SH-SY5Y (cell line): Measurements from ENCODE around the gene TARBP2.

Experiments used
- GATA2 ChIP-seq: IDR thresholded peaks from 2 replicates; pipeline ENCODE4 v1.6.1; 2011; ENCODE audit warnings: mild to moderate bottlenecking, low read depth, low read length
- GATA3 ChIP-seq: IDR thresholded peaks from 2 replicates; pipeline ENCODE4 v1.6.1; 2011; ENCODE audit warnings: low read depth, mild to moderate bottlenecking, low read length, moderate library complexity

DNA sequence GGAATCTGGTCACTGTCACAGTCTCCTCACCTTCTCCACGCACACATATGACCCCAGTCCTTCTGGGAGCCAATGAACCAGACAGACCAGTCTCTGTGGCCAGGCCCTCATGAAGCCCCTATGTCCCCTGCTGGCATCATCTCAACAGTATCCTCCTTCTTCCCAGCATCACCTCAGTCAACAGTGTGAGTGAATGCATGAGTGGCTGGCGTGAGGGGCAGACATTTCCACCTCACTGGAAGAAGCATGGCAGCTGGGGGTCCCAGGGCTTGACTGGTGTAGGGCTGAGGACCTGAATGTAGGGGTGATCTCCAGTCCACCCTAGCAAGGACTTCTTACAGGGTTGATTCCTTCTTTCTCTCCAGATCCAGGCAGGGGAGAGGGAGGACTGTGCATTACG is 3.6 kb upstream of the TARBP2 start:
- TF ChIP-seq GATA2 (no peak), GATA3 (no peak)
